GM12878 (cell line): Measurements from ENCODE around the gene MN1.

ENCODE experiments used
- ATF3 ChIP-seq: IDR thresholded peaks from 2 replicates; pipeline ENCODE4 v1.6.1; 2011; ENCODE audit warnings: low read depth, mild to moderate bottlenecking, low read length, moderate library complexity, borderline replicate concordance; ENCODE audit errors: extremely low read depth
- CTCF ChIP-seq, 3 experiments: IDR thresholded peaks in 2 of 3; conservative IDR thresholded peaks in 1 of 3; 2 replicates each; pipeline ENCODE4 v1.5.1; 2011; ENCODE audit warnings: low read depth in 3 of 3, low read length in 3 of 3, mild to moderate bottlenecking in 3 of 3, control low read depth in 2 of 3, moderate library complexity in 2 of 3, inconsistent platforms in 1 of 3, mixed read lengths in 1 of 3; ENCODE audit not compliant: control insufficient read depth in 2 of 3, insufficient read depth in 1 of 3; ENCODE audit errors: extremely low read depth in 1 of 3
- IRF5 ChIP-seq: fragments of 450-650 bp; IDR thresholded peaks from 2 replicates; pipeline ENCODE4 v1.6.1; 2017; ENCODE audit warnings: borderline replicate concordance
- POLR2A ChIP-seq: IDR thresholded peaks from 2 replicates; pipeline ENCODE4 v1.6.1; 2011; ENCODE audit warnings: low read depth, mild to moderate bottlenecking, low read length
- WRNIP1 ChIP-seq: IDR thresholded peaks from 2 replicates; pipeline ENCODE4 v1.6.1; 2011; ENCODE audit warnings: low read depth, low read length, improper control_type of control experiment, borderline replicate concordance

- TF ChIP-seq POLR2A (no peak), ATF3 (no peak), IRF5 (no peak), WRNIP1 (no peak), CTCF (IDR thresholded peaks at IDR 0.05 in 2 of 3, conservative IDR thresholded peaks at IDR 0.05 in 1 of 3; ENCODE audit: control insufficient read depth in 2 of 3, extremely low read depth in 1 of 3, insufficient read depth in 1 of 3, low read depth in 3 of 3, low read length in 3 of 3) (no peak)
Measured at GRCh38 chr22:27844256-27844655, 42.7 kb upstream of the MN1 start.
